GM19043 (cell line): ENCODE data around the gene IZUMO1R.
"Not testable (repeated sequence)": the region's sequence is repeated elsewhere in the genome, so short reads cannot be mapped to it uniquely, and the experiment has no call there.

Experiments
- ATAC-seq: cut with Tn5 transposase; IDR thresholded peaks from one replicate; pipeline ENCODE4 v1.9.1; 2021; ENCODE audit warnings: low read depth; ENCODE audit not compliant: unreplicated experiment

Gene IZUMO1R

DNA sequence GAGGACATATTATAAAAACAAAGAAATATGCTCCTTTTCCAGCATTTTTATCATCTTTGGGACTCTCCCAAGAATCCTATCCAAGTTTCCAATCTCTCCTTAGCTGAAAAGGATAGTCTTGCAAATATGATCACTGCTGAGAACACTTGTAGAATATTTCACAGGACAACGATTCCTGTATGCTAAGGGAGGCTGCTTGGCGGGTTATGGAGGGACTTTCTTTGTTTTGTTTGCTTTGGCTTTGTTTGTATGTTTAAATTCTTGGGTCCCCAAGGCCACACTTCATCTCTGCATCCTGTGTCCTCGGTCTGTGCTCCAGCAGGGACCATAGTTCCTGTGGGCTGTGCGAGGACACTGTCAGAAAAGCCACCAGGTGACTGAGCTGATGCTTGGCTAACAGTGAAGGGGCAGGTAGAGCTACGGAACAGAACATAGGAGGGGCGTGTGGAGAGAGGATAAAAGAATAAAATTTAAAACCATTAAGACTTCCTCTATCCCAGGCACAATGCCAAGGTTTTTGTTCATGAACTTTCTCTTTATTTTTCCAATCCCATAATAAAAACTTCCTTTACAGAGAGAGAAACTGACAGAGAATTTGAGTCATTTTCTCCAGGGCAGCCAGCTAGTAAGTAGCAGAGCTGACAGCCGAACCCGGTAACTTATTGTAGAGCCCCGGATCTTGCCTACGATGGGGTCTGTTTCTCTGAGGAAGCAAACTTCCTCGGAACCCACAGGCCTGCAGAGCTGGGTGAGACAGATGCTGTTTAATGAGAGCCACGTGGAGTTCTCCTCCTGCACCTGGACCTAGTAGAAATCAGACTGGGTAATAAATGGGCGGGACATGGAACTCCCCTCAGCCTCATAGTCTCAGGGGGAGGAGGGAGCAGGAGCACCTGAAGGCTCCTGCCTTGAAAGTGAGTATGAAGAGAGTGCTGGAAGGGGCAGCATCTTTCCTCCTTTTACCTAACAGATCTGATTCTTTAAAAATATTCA, at the start of gene IZUMO1R:
Gene IZUMO1R (plus strand): TSS at position 615 of the 993 bp plus-strand sequence. CDS start 1,057 bp downstream, outside the sequence.
- no peak for ATAC-seq

DNA sequence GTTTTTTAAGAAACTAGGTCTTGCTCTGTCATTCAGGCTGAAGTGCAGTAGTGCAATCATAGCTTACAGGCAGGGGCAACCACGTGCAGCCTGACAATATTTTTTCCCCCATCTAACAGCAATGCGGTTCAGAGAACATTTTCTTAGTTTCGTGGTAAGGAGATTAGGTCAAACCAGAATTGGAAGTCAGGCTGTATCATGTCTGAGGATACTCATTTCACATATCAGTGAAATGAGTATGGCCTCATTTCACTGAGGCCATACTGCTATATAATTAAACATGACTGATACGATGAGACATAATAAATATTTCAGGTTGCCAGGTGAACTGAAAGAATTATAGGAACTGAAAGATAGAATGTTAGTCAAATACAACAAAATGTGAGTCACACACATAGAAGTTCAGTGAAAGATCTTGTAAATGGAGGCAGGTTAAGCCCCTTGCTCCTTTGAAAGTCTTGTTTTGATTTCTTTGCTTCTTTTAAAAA, 32.5 kb upstream of the IZUMO1R start:
- peak; percentile 78 for ATAC-seq

- ATAC-seq: peak; percentile 50
These were observed 31.6 kb upstream of the IZUMO1R start for GRCh38 chr11:94272738-94273313.

DNA sequence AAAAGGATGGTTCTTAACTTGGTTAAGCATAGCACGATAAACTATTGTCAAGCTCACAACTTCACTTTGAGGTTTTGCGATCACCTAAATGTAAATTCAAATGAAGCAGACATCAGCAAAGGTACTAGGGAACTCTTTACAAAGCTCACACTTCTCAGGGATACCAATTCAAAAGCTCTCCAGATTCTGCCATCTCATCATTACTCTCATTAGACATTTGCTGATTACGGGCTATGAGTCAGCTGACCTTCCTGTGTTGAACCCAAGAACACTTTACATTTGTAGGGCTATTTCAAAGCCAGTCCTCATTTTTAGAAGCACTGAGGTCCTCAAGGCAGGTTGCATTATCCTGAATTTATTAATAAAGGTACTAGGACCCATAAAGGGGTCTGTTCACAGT, 28.4 kb upstream of the IZUMO1R start:
- no peak for ATAC-seq

GRCh38 chr11:94276943-94277342, 27.4 kb upstream of the IZUMO1R start:
- ATAC-seq: no peak

DNA sequence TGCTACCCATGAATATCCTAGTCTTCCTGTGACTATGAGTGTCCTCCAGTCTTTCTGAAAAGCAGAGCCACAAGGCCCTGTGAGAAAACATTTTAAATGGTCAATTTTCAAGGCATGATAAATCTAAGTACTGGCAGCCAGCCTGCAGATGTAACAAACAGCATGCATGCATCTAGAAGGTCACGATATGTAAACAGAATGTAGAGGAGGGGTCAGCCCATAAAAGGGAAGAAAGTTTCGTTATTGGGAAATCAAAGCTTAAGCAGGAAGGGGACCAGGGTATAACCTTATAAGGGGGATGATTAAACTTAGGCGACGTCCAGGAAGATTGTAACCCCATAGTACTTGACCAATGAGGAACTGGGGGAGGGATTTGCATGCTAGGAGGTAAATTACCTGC, 26.2 kb upstream of the IZUMO1R start:
- ATAC-seq: not testable (repeated sequence)

DNA sequence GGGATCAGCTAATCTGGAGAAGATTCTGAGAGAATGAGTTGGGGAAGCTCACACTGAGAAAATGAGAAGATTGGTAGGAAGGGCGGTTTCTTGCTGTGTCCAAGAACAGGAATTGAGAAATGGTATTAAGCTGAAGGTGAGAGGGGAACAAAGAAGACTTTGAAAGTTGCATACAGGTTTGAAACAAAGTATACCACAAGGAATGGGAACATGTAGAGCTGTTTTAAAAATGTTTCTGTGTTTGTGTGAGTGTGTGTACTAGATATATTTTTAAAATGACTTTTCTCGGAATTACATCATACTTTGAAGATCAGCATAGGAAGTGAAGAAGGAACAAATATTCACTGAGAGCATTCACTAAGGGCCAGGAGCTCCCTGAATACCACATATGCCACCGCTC, 24.4 kb upstream of the IZUMO1R start:
- no peak for ATAC-seq

DNA sequence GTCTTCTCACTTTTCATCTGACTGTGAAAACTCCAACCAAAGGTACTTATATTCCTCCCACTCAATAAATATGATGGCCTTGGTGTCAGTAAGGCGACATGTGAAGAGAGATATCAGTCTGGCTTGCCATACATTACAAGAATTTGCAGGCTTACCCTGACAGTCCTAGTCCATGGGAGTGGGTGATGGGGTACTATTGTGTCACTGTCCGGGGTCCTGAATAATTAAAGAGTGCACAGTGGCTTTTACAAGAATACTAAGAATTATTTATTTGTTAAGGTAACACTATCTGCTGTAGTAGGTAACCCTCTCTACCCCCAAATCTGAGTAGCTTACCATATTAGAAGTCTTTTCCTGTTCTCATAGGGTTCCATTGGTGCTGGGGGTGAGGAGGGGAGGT, 23.1 kb upstream of the IZUMO1R start:
- no peak for ATAC-seq

- no peak for ATAC-seq
These were observed 20.7 kb upstream of the IZUMO1R start for GRCh38 chr11:94283678-94284077.

GRCh38 chr11:94295534-94295933, 8.8 kb upstream of the IZUMO1R start:
- ATAC-seq: no peak

- no peak for ATAC-seq
These were observed 6.3 kb upstream of the IZUMO1R start for GRCh38 chr11:94297985-94298576.

DNA sequence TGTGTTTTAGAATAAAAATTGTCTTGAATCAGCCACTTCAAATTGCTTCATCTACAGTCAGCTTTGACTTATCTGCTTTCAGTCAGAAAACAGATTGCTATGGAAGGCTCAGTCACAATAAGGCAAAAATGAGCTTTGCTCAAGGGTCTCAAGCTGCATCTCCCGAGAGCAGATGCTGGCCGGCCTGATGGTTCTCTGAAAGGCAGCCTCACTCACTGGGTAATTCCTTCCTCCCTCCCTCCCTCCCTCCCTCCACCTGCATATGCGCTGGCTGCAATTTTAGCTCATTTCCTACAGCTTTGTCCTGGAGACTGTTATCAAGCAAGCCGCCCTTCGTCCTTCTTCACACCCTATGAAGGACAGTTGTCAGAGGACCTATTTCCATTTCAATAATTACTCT, 1.6 kb upstream of the IZUMO1R start:
- no peak for ATAC-seq

DNA sequence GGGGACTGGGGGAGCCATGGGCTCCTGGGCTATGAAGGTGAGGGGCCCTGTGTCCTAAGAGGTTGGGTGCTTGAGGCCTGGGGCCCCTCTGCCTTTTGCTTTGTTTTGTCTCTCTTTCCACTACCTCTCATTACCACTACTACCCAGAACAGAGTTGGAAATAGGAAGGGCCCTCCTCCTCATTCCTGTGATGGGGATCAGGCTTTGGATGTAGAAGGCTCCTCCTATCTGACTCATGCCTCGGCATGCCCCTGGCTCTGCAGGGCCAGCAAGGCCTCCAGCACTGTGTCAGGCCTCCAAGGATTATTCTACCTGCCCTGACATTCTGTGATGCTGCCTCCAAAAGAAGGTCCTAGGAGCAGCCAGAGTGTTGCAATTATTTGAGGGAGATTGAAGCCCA, 766 bp downstream of the IZUMO1R start:
- ATAC-seq: no peak

DNA sequence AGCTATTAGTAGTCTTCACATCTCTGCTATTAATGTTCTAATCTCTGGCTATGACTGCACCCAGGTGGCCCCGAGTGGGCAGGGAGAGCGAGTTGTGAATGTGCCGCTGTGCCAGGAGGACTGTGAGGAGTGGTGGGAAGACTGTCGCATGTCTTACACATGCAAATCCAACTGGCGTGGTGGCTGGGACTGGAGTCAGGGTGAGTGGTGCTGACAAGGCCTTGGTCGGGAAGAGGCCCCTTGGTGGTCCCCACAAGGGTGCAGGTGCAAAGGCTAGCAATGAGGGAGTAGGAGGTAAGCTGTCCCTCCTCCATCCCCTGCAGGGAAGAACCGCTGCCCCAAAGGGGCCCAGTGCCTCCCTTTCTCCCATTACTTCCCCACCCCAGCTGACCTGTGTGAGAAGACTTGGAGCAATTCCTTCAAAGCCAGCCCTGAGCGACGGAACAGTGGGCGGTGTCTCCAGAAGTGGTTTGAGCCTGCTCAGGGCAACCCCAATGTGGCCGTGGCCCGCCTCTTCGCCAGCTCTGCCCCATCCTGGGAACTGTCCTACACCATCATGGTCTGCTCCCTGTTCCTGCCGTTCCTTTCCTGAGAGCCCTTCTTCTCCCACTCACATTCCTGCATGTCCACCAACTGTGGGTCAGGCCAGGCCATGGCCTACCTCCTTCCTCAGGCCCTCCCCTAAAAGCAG, 2.9 kb downstream of the IZUMO1R start:
- no peak for ATAC-seq

- no peak for ATAC-seq
These were observed 3.6 kb downstream of the IZUMO1R start for GRCh38 chr11:94308024-94308423.

DNA sequence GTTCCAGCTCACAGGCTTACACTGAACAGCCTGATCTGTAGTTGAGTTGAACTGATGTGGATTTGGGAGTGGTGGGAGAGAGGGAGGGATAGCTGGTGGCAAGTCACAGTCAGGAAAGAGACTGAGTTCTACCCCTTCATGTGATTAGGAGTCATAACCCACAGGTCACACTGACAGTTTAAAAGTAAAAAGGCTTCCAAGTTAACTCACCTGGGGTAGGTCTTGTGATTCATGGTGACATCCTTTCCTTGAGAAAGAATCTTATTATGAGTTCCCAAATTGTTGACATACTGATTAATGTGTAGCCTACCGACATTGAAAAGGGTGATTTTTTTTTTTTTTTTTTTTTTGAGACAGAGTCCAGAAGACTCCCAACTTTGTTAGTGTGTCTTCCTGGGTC, 5.4 kb downstream of the IZUMO1R start:
- no peak for ATAC-seq

- ATAC-seq: no peak
These were observed 6.0 kb downstream of the IZUMO1R start for GRCh38 chr11:94310191-94310875.

GRCh38 chr11:94312339-94312738, 8.0 kb downstream of the IZUMO1R start:
- no peak for ATAC-seq

DNA sequence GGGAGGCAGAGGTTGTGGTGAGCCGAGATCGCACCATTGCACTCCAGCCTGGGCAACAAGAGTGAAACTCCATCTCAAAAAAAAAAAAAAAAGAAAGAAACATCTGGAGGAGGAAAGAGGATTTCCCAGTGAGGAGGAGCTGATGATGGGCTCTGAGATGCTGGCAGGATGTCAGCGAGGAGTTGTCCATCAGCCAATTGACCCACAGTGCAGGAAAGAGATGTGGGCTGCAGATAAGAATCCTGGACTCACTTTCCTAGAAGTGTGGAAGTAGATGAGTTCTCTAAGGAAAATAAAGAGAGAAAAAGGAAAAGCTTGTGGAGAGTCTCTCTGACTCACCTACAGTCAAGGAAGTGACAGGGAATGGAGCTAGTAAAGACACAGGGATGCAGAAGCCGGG, 9.7 kb downstream of the IZUMO1R start:
- no peak for ATAC-seq

DNA sequence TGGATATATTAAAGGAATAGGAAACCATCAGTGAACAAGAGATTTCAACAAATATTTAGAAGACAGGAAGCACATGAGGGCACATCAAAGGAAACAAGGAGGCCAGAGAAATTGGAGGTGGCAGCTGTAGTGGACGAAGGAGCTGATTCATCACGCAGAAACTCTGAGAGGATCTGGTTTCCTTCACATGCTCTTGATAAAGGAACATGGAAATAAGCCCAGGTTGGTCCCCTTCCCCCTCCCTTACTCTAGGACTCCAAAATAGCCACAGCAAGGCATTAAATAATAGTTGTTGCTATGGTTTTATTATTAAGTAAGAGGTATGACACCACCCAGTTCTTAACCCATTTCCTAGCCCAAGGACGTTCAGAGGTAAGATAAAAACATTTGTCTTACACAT, 11.3 kb downstream of the IZUMO1R start:
- no peak for ATAC-seq
